ENCODE results near the gene TMEM132E.
"Not testable (repeated sequence)": the region's sequence is repeated elsewhere in the genome, so short reads cannot be mapped to it uniquely, and the experiment has no call there.

Gene TMEM132E

DNA sequence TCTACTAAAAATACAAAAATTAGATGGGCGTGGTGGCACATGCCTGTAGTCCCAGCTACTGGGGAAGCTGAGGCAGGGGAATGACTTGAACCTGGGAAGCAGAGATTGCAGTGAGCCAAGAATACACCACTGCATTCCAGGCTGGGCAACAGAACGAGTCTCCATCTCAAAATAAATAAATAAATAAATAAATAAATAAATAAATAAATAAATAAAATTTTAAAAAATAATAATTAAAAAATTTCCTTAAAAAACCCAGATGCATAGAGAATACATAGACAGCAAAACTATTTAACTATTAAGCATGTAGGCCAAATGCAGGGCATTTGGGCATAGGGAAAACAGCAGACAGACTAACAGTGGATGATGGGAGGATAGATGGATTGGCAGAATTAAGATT lies 40.8 kb upstream of the TMEM132E start:
- not testable (repeated sequence) for H3K4ac ChIP-seq (ENCODE audit: low read depth, low read length); H2AK5ac ChIP-seq (ENCODE audit: low read length); DNase-seq; H3K9ac ChIP-seq (ENCODE audit: low read length); H3K18ac ChIP-seq (ENCODE audit: low read length); H2BK15ac ChIP-seq (replicated peaks; ENCODE audit: low read depth); H3K4me3 ChIP-seq (ENCODE audit: low read length); H3K79me1 ChIP-seq (ENCODE audit: low read length); H2BK5ac ChIP-seq (ENCODE audit: low read length); H3K4me2 ChIP-seq (ENCODE audit: low read length); H2BK120ac ChIP-seq (ENCODE audit: low read depth, low read length); H4K8ac ChIP-seq (ENCODE audit: low read depth, low read length); H3K4me1 ChIP-seq (ENCODE audit: control insufficient read depth, low read depth, low read length); H3K36me3 ChIP-seq (ENCODE audit: control insufficient read depth, insufficient read depth, low read length); H4K5ac ChIP-seq (ENCODE audit: low read length); H3K23ac ChIP-seq (ENCODE audit: low read length); H3K79me2 ChIP-seq (ENCODE audit: control insufficient read depth, insufficient read depth, low read length); H3K27ac ChIP-seq (ENCODE audit: low read depth, low read length); H3K56ac ChIP-seq (ENCODE audit: low read length); H3K27me3 ChIP-seq (ENCODE audit: insufficient read depth, low read length, poor library complexity)
- no CpG with 5 or more reads among the region's 2 CpGs for WGBS (ENCODE audit: extremely low coverage, insufficient coverage, low lambda C conversion rate)

DNA sequence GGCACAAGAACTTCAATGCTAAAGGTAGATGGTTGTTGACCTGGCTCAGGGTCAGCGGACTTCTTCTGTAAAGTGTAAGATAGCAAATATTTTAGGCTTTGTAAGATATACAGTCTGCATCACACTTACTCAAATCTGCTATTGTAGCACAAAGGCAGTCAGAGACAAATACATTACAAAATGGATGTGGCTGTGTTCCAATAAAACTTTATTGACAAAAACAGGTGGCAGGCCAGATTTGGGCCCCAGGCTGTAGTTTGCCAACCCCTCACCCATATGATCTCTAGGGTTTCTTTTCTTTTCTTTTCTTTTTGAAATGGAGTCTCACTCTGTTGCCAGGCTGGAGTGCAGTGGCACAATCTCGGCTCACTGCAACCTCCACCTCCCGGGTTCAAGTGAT lies 39.5 kb upstream of the TMEM132E start:
- Histone ChIP-seq H2BK15ac (replicated peaks; ENCODE audit: low read depth) (no peak overlapping the region), H4K8ac (ENCODE audit: low read depth, low read length) (no peak overlapping the region), H2BK5ac (ENCODE audit: low read length) (no peak overlapping the region), H4K5ac (ENCODE audit: low read length) (no peak overlapping the region), H3K4me2 (ENCODE audit: low read length) (no peak overlapping the region), H3K4me1 (ENCODE audit: control insufficient read depth, low read depth, low read length) (no peaks in the 10 kb centered on the region), H3K9ac (ENCODE audit: low read length) (no peak overlapping the region), H2AK5ac (ENCODE audit: low read length) (no peak overlapping the region), H3K18ac (ENCODE audit: low read length) (no peak overlapping the region), H3K79me2 (ENCODE audit: control insufficient read depth, insufficient read depth, low read length) (no peaks in the 10 kb centered on the region), H3K36me3 (ENCODE audit: control insufficient read depth, insufficient read depth, low read length) (no peaks in the 10 kb centered on the region), H3K4ac (ENCODE audit: low read depth, low read length) (no peak overlapping the region), H3K56ac (ENCODE audit: low read length) (no peak overlapping the region), H3K23ac (ENCODE audit: low read length) (no peak overlapping the region), H3K4me3 (ENCODE audit: low read length) (no peak overlapping the region), H2BK120ac (ENCODE audit: low read depth, low read length) (no peak overlapping the region), H3K27ac (ENCODE audit: low read depth, low read length) (no peak overlapping the region), H3K27me3 (ENCODE audit: insufficient read depth, low read length, poor library complexity) (no peaks in the 10 kb centered on the region), H3K79me1 (ENCODE audit: low read length) (no peaks in the 10 kb centered on the region)
- WGBS (ENCODE audit: extremely low coverage, insufficient coverage, low lambda C conversion rate): no CpG with 5 or more reads among the region's 3 CpGs
- no peak for DNase-seq

DNA sequence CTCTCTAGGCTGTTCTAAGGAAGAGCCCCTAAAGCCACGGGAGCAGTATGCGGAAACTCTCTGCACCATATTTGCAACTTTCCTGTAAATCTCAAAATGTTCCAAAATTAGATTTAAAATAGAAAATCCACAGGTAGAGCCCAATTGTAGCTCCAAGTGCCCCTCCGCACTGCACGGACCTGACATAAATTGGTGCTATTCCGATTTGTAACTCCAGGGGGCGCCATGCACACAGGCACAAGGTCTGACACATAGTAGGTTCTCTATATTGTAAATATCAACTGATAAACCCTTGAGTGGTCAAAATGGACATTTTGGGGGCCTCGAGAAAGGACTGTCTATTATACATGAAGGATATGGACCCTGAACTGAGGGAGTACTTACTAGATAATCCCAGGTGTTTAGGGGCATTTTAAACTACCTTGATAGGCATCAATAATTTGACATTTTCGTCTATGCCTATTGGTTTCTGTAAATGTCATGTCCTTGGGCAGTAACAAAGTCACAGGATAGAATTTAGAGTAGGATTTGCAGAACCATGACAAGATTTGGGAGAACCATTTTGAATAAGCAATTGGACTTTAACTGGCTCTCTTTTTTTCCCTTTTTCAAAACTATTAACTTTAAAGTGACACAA lies 36.6 kb upstream of the TMEM132E start:
- Histone ChIP-seq H3K4me2 (ENCODE audit: low read length) (no peak overlapping the region), H3K23ac (ENCODE audit: low read length) (no peak overlapping the region), H3K36me3 (ENCODE audit: control insufficient read depth, insufficient read depth, low read length) (no peaks in the 10 kb centered on the region), H2BK15ac (replicated peaks; ENCODE audit: low read depth) (no peak overlapping the region), H3K9ac (ENCODE audit: low read length) (no peak overlapping the region), H2AK5ac (ENCODE audit: low read length) (no peak overlapping the region), H4K8ac (ENCODE audit: low read depth, low read length) (no peak overlapping the region), H3K4me3 (ENCODE audit: low read length) (no peak overlapping the region), H3K4me1 (ENCODE audit: control insufficient read depth, low read depth, low read length) (no peaks in the 10 kb centered on the region), H3K27ac (ENCODE audit: low read depth, low read length) (no peak overlapping the region), H3K56ac (ENCODE audit: low read length) (no peak overlapping the region), H3K79me2 (ENCODE audit: control insufficient read depth, insufficient read depth, low read length) (no peaks in the 10 kb centered on the region), H3K18ac (ENCODE audit: low read length) (no peak overlapping the region), H2BK5ac (ENCODE audit: low read length) (no peak overlapping the region), H3K4ac (ENCODE audit: low read depth, low read length) (no peak overlapping the region), H3K79me1 (ENCODE audit: low read length) (no peaks in the 10 kb centered on the region), H3K27me3 (ENCODE audit: insufficient read depth, low read length, poor library complexity) (no peaks in the 10 kb centered on the region), H4K5ac (ENCODE audit: low read length) (no peak overlapping the region), H2BK120ac (ENCODE audit: low read depth, low read length) (no peak overlapping the region)
- peak; percentile 31 for DNase-seq
- no CpG with 5 or more reads among the region's 8 CpGs for WGBS (ENCODE audit: extremely low coverage, insufficient coverage, low lambda C conversion rate)

DNA sequence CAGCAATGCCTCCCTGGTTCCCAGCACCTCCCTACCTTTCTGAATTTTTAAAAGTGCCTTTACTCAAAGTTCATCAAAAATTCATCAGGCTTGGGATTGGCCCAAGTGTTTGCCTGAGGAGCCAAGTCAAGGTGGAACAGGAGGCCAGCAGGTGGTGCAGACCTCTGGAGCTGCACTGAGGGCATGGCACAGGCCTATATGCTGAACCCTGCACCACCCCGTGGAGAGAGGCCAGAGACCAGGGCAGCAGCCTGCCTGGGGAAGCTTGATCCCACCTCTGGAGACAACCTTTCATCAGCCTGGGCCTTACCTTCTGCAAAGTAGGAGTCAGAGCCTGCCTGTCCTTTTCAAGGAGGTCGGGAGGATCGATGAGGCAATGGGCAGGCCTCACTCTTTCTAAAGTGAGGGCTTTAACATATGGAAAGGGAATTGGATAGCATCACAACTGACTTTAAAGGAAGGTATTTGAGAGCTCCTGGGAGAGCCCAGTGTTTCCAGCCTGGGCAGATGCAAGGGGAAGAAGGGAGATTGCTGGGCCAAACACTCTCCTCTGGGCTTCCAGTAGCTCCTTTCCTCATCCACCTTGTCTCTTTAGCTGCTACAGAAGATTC lies 31.8 kb upstream of the TMEM132E start:
- H3K4me2 ChIP-seq (ENCODE audit: low read length): no peak overlapping the region
- no peak overlapping the region for H2BK120ac ChIP-seq (ENCODE audit: low read depth, low read length)
- H3K36me3 ChIP-seq (ENCODE audit: control insufficient read depth, insufficient read depth, low read length): no peaks in the 10 kb centered on the region
- H2AK5ac ChIP-seq (ENCODE audit: low read length): no peak overlapping the region
- H3K79me2 ChIP-seq (ENCODE audit: control insufficient read depth, insufficient read depth, low read length): no peaks in the 10 kb centered on the region
- H3K4ac ChIP-seq (ENCODE audit: low read depth, low read length): no peak overlapping the region
- no peak overlapping the region for H2BK5ac ChIP-seq (ENCODE audit: low read length)
- H3K4me3 ChIP-seq (ENCODE audit: low read length): no peak overlapping the region
- no peak overlapping the region for H3K27ac ChIP-seq (ENCODE audit: low read depth, low read length)
- no peak overlapping the region for H4K5ac ChIP-seq (ENCODE audit: low read length)
- H2BK15ac ChIP-seq (replicated peaks; ENCODE audit: low read depth): no peak overlapping the region
- no peak overlapping the region for H3K23ac ChIP-seq (ENCODE audit: low read length)
- H3K56ac ChIP-seq (ENCODE audit: low read length): no peak overlapping the region
- no CpG with 5 or more reads among the region's 3 CpGs for WGBS (ENCODE audit: extremely low coverage, insufficient coverage, low lambda C conversion rate)
- no peaks in the 10 kb centered on the region for H3K27me3 ChIP-seq (ENCODE audit: insufficient read depth, low read length, poor library complexity)
- H3K79me1 ChIP-seq (ENCODE audit: low read length): no peaks in the 10 kb centered on the region
- no peak overlapping the region for H4K8ac ChIP-seq (ENCODE audit: low read depth, low read length)
- H3K9ac ChIP-seq (ENCODE audit: low read length): no peak overlapping the region
- DNase-seq: no peak
- H3K4me1 ChIP-seq (ENCODE audit: control insufficient read depth, low read depth, low read length): no peaks in the 10 kb centered on the region
- no peak overlapping the region for H3K18ac ChIP-seq (ENCODE audit: low read length)

DNA sequence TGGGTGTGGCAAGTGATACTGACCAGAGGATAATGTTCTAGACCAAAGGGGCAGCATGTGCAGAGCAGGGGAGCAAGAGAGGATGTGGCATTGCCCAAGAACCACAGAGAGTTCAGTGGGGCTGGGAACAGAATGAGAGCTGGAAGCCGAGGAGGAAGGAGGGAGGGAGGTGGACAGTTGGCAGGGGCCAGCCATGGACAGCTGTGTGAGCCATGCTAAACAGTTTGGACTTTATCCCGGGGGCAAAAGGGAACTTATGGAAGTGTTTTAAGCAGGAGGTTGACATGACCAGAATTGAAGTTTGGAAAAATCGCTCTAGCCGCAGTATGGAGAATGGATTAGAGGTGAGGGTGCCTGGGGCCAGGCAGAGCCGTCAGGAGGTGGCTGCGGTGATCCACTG lies 29.4 kb upstream of the TMEM132E start:
- H3K4me2 ChIP-seq (ENCODE audit: low read length): no peak overlapping the region
- H3K4me3 ChIP-seq (ENCODE audit: low read length): no peak overlapping the region
- no peak for DNase-seq
- no peak overlapping the region for H3K9ac ChIP-seq (ENCODE audit: low read length)
- no peaks in the 10 kb centered on the region for H3K27me3 ChIP-seq (ENCODE audit: insufficient read depth, low read length, poor library complexity)
- no peak overlapping the region for H3K18ac ChIP-seq (ENCODE audit: low read length)
- H2BK5ac ChIP-seq (ENCODE audit: low read length): no peak overlapping the region
- no peak overlapping the region for H3K23ac ChIP-seq (ENCODE audit: low read length)
- no peak overlapping the region for H3K56ac ChIP-seq (ENCODE audit: low read length)
- H4K5ac ChIP-seq (ENCODE audit: low read length): no peak overlapping the region
- H2AK5ac ChIP-seq (ENCODE audit: low read length): no peak overlapping the region
- H3K27ac ChIP-seq (ENCODE audit: low read depth, low read length): no peak overlapping the region
- H3K36me3 ChIP-seq (ENCODE audit: control insufficient read depth, insufficient read depth, low read length): no peaks in the 10 kb centered on the region
- H3K4ac ChIP-seq (ENCODE audit: low read depth, low read length): no peak overlapping the region
- H3K79me2 ChIP-seq (ENCODE audit: control insufficient read depth, insufficient read depth, low read length): no peaks in the 10 kb centered on the region
- H4K8ac ChIP-seq (ENCODE audit: low read depth, low read length): no peak overlapping the region
- no peak overlapping the region for H2BK120ac ChIP-seq (ENCODE audit: low read depth, low read length)
- no peaks in the 10 kb centered on the region for H3K4me1 ChIP-seq (ENCODE audit: control insufficient read depth, low read depth, low read length)
- WGBS (ENCODE audit: extremely low coverage, insufficient coverage, low lambda C conversion rate): no CpG with 5 or more reads among the region's 6 CpGs
- H3K79me1 ChIP-seq (ENCODE audit: low read length): no peaks in the 10 kb centered on the region
- no peak overlapping the region for H2BK15ac ChIP-seq (replicated peaks; ENCODE audit: low read depth)

DNA sequence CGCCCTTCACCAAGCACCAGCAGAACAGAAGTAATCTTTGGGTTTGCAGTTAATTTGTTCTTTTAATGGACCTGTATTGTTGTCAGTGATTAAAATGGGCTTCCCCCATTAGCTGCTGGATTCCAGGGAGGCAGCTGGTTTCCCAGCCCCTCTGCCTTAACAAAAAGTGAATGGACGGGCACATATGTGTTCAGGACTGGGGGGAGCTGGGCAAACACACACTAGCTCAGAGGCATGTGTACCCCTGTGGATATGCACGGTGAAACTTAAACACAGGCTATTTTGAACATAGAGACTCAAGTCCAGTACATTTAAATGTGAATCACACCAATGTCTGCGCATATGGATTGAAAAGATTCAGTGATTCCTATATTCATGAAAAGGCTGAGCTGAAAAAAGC lies 25.5 kb upstream of the TMEM132E start:
- H3K79me2 ChIP-seq (ENCODE audit: control insufficient read depth, insufficient read depth, low read length): no peaks in the 10 kb centered on the region
- H3K79me1 ChIP-seq (ENCODE audit: low read length): no peaks in the 10 kb centered on the region
- no peaks in the 10 kb centered on the region for H3K4me1 ChIP-seq (ENCODE audit: control insufficient read depth, low read depth, low read length)
- H4K8ac ChIP-seq (ENCODE audit: low read depth, low read length): no peak overlapping the region
- no peak overlapping the region for H4K5ac ChIP-seq (ENCODE audit: low read length)
- H3K9ac ChIP-seq (ENCODE audit: low read length): no peak overlapping the region
- H3K27me3 ChIP-seq (ENCODE audit: insufficient read depth, low read length, poor library complexity): no peaks in the 10 kb centered on the region
- no peak overlapping the region for H2BK15ac ChIP-seq (replicated peaks; ENCODE audit: low read depth)
- DNase-seq: no peak
- H3K4ac ChIP-seq (ENCODE audit: low read depth, low read length): no peak overlapping the region
- H2AK5ac ChIP-seq (ENCODE audit: low read length): no peak overlapping the region
- H3K27ac ChIP-seq (ENCODE audit: low read depth, low read length): no peak overlapping the region
- no peak overlapping the region for H3K18ac ChIP-seq (ENCODE audit: low read length)
- no peak overlapping the region for H2BK120ac ChIP-seq (ENCODE audit: low read depth, low read length)
- H3K36me3 ChIP-seq (ENCODE audit: control insufficient read depth, insufficient read depth, low read length): no peaks in the 10 kb centered on the region
- no CpG with 5 or more reads among the region's 4 CpGs for WGBS (ENCODE audit: extremely low coverage, insufficient coverage, low lambda C conversion rate)
- no peak overlapping the region for H3K4me3 ChIP-seq (ENCODE audit: low read length)
- no peak overlapping the region for H3K4me2 ChIP-seq (ENCODE audit: low read length)
- no peak overlapping the region for H2BK5ac ChIP-seq (ENCODE audit: low read length)
- no peak overlapping the region for H3K56ac ChIP-seq (ENCODE audit: low read length)
- H3K23ac ChIP-seq (ENCODE audit: low read length): no peak overlapping the region

Measured in mesendoderm (in vitro differentiated cells).